ENCODE results near the gene ZNF764.

Gene ZNF764

GRCh38 chr16:30519120-30520049 lies 38.8 kb downstream of the ZNF764 start:
- WGBS (ENCODE audit: insufficient coverage, insufficient read length): no CpG with 5 or more reads among the region's 20 CpGs
- no peaks in the 10 kb centered on the region; the same call in 1 of the 2 replicates for H3K36me3 ChIP-seq (ENCODE audit: control insufficient read depth, insufficient read depth, low read length)
- H3K4me1 ChIP-seq (ENCODE audit: control insufficient read depth, insufficient read depth, low read length): no peaks in the 10 kb centered on the region
- DNase-seq (ENCODE audit: low read depth, low spot score): no peak
- H3K27ac ChIP-seq (ENCODE audit: low read length): no peak overlapping the region
- no peak overlapping the region for H3K4me3 ChIP-seq (ENCODE audit: low read length)
- no peaks in the 10 kb centered on the region for H3K9me3 ChIP-seq (ENCODE audit: control insufficient read depth, insufficient read depth, low read length)
- H3K27me3 ChIP-seq (ENCODE audit: control insufficient read depth, insufficient read depth, low read length): no peaks in the 10 kb centered on the region

- H3K9me3 ChIP-seq (ENCODE audit: control insufficient read depth, insufficient read depth, low read length): no peaks in the 10 kb centered on the region
- no peaks in the 10 kb centered on the region for H3K4me1 ChIP-seq (ENCODE audit: control insufficient read depth, insufficient read depth, low read length)
- H3K36me3 ChIP-seq (ENCODE audit: control insufficient read depth, insufficient read depth, low read length): no peaks in the 10 kb centered on the region
- WGBS (ENCODE audit: insufficient coverage, insufficient read length): no CpG with 5 or more reads among the region's 10 CpGs
- no peaks in the 10 kb centered on the region for H3K27me3 ChIP-seq (ENCODE audit: control insufficient read depth, insufficient read depth, low read length)
- no peak overlapping the region for H3K27ac ChIP-seq (ENCODE audit: low read length)
- DNase-seq (ENCODE audit: low read depth, low spot score): no peak
- no peak overlapping the region for H3K4me3 ChIP-seq (ENCODE audit: low read length)
Measured at GRCh38 chr16:30518552-30518951, 39.6 kb downstream of the ZNF764 start.

- Histone ChIP-seq H3K27ac (ENCODE audit: low read length) (no peak overlapping the region), H3K9me3 (ENCODE audit: control insufficient read depth, insufficient read depth, low read length) (no peaks in the 10 kb centered on the region), H3K27me3 (ENCODE audit: control insufficient read depth, insufficient read depth, low read length) (no peaks in the 10 kb centered on the region), H3K4me1 (ENCODE audit: control insufficient read depth, insufficient read depth, low read length) (no peaks in the 10 kb centered on the region), H3K4me3 (ENCODE audit: low read length) (no peak overlapping the region), H3K36me3 (ENCODE audit: control insufficient read depth, insufficient read depth, low read length) (no peaks in the 10 kb centered on the region)
- no peak for DNase-seq (ENCODE audit: low read depth, low spot score)
- no CpG with 5 or more reads among the region's 2 CpGs for WGBS (ENCODE audit: insufficient coverage, insufficient read length)
Measured at GRCh38 chr16:30515275-30515674, 42.9 kb downstream of the ZNF764 start.

GRCh38 chr16:30511509-30511908 lies 46.7 kb downstream of the ZNF764 start:
- DNase-seq (ENCODE audit: low read depth, low spot score): no peak
- no peaks in the 10 kb centered on the region for H3K4me1 ChIP-seq (ENCODE audit: control insufficient read depth, insufficient read depth, low read length)
- no peaks in the 10 kb centered on the region for H3K36me3 ChIP-seq (ENCODE audit: control insufficient read depth, insufficient read depth, low read length)
- H3K27ac ChIP-seq (ENCODE audit: low read length): no peak overlapping the region
- no peak overlapping the region for H3K4me3 ChIP-seq (ENCODE audit: low read length)
- WGBS (ENCODE audit: insufficient coverage, insufficient read length): no CpG with 5 or more reads among the region's 3 CpGs
- no peaks in the 10 kb centered on the region for H3K9me3 ChIP-seq (ENCODE audit: control insufficient read depth, insufficient read depth, low read length)
- H3K27me3 ChIP-seq (ENCODE audit: control insufficient read depth, insufficient read depth, low read length): no peaks in the 10 kb centered on the region

- no peaks in the 10 kb centered on the region for H3K4me1 ChIP-seq (ENCODE audit: control insufficient read depth, insufficient read depth, low read length)
- H3K27me3 ChIP-seq (ENCODE audit: control insufficient read depth, insufficient read depth, low read length): no peaks in the 10 kb centered on the region
- H3K9me3 ChIP-seq (ENCODE audit: control insufficient read depth, insufficient read depth, low read length): no peaks in the 10 kb centered on the region
- WGBS (ENCODE audit: insufficient coverage, insufficient read length): no CpG with 5 or more reads among the region's 4 CpGs
- H3K27ac ChIP-seq (ENCODE audit: low read length): no peak overlapping the region
- H3K4me3 ChIP-seq (ENCODE audit: low read length): no peak overlapping the region
- DNase-seq (ENCODE audit: low read depth, low spot score): no peak
- no peaks in the 10 kb centered on the region for H3K36me3 ChIP-seq (ENCODE audit: control insufficient read depth, insufficient read depth, low read length)
Measured at GRCh38 chr16:30510376-30510938, 47.7 kb downstream of the ZNF764 start.

GRCh38 chr16:30509081-30509765 lies 49.0 kb downstream of the ZNF764 start:
- no peaks in the 10 kb centered on the region for H3K9me3 ChIP-seq (ENCODE audit: control insufficient read depth, insufficient read depth, low read length)
- H3K4me1 ChIP-seq (ENCODE audit: control insufficient read depth, insufficient read depth, low read length): no peaks in the 10 kb centered on the region
- no peak overlapping the region for H3K4me3 ChIP-seq (ENCODE audit: low read length)
- no peaks in the 10 kb centered on the region for H3K27me3 ChIP-seq (ENCODE audit: control insufficient read depth, insufficient read depth, low read length)
- H3K27ac ChIP-seq (ENCODE audit: low read length): no peak overlapping the region
- no peaks in the 10 kb centered on the region for H3K36me3 ChIP-seq (ENCODE audit: control insufficient read depth, insufficient read depth, low read length)
- no peak for DNase-seq (ENCODE audit: low read depth, low spot score)
- no CpG with 5 or more reads among the region's 4 CpGs for WGBS (ENCODE audit: insufficient coverage, insufficient read length)

Measured in iPS DF 6.9 (cell line).